B cell (primary cell): ENCODE data around the gene NRF1. TPM values are rescaled to one million over a fixed set of nuclear protein-coding genes. Genes with fewer than 3 reads are reported as not detected.

Source experiments
- ATAC-seq: fragments of 200-7000 bp; cut with Tn5 transposase; one replicate; pipeline ENCODE4 v1.10.0; 2021; ENCODE audit warnings: low read depth, mild to moderate bottlenecking, moderate number of reproducible peaks, moderate library complexity
- CTCF ChIA-PET: fragments of 350-600 bp; sonication (Branson Sonifier 250); formaldehyde crosslinking; loops from one replicate; lab custom pipeline; 2021; ENCODE audit warnings: antibody characterized with exemption, inconsistent platforms; lab: Charles Lee
- POLR2A ChIA-PET: fragments of 350-600 bp; sonication (Branson Sonifier 250); formaldehyde crosslinking; loops from one replicate; lab custom pipeline; 2021; ENCODE audit warnings: antibody characterized with exemption; lab: Charles Lee
- DNase-seq: peaks from one replicate; pipeline ENCODE4 v3.0.0; 2013
- H2AFZ ChIP-seq: 2 replicates; pipeline ENCODE4 v1.6.1; 2012; ENCODE audit warnings: mild to moderate bottlenecking, low read depth, low read length; ENCODE audit not compliant: insufficient read depth, poor library complexity, severe bottlenecking
- H3K27ac ChIP-seq, 2 donors: 1 replicate in 1 of 2; 2 replicates in 1 of 2; pipeline ENCODE4 v1.5.1; 2012 to 2013; ENCODE audit warnings: low read length in 2 of 2, mild to moderate bottlenecking in 2 of 2, moderate library complexity in 1 of 2
- H3K27me3 ChIP-seq, 4 experiments: fragments of 200-600 bp in 1 of 4; sonication (generic) in 1 of 4; replicated peaks in 1 of 4; 1 replicate in 2 of 4; 2 replicates in 2 of 4; pipeline versions ENCODE4 v1.6.1 to v1.7.0; 2013 to 2016; ENCODE audit warnings: low read length in 3 of 4, mild to moderate bottlenecking in 2 of 4, mixed read lengths in 1 of 4, moderate library complexity in 1 of 4; ENCODE audit not compliant: insufficient read depth in 4 of 4, control insufficient read depth in 3 of 4; ENCODE audit errors: control extremely low read depth in 1 of 4
- H3K36me3 ChIP-seq, 2 experiments: replicated peaks in 1 of 2; 1 replicate in 1 of 2; 2 replicates in 1 of 2; pipeline versions ENCODE4 v1.6.1 to v1.7.1; 2013; ENCODE audit warnings: low read length in 1 of 2; ENCODE audit not compliant: insufficient read depth in 2 of 2, control insufficient read depth in 1 of 2; ENCODE audit errors: control extremely low read depth in 1 of 2, extremely low read depth in 1 of 2
- H3K4me1 ChIP-seq, 2 donors: fragments of 200-600 bp in 1 of 2; sonication (generic) in 1 of 2; 1 replicate in 1 of 2; 2 replicates in 1 of 2; pipeline versions ENCODE4 v1.5.1 to v1.6.1; 2013 to 2017; ENCODE audit warnings: low read length in 2 of 2; ENCODE audit not compliant: control insufficient read depth in 2 of 2, insufficient read depth in 2 of 2
- H3K4me2 ChIP-seq: replicated peaks from 2 replicates; pipeline ENCODE3; 2012; ENCODE audit warnings: mild to moderate bottlenecking, low read depth, low read length; ENCODE audit not compliant: poor library complexity, severe bottlenecking
- H3K4me3 ChIP-seq, 5 experiments: fragments of 200-600 bp in 1 of 5; sonication (generic) in 1 of 5; 1 replicate in 3 of 5; 2 replicates in 2 of 5; pipeline versions ENCODE4 v1.5.1 to v1.7.0; 2011 to 2016; ENCODE audit warnings: low read length in 4 of 5, mild to moderate bottlenecking in 4 of 5, low read depth in 2 of 5, control low read depth in 1 of 5, moderate library complexity in 1 of 5; ENCODE audit not compliant: insufficient read depth in 1 of 5; ENCODE audit errors: control extremely low read depth in 1 of 5, extremely low read depth in 1 of 5
- H3K79me2 ChIP-seq: fragments of 200-600 bp; sonication (generic); one replicate; pipeline ENCODE4 v1.6.0; 2016; ENCODE audit warnings: low read length; ENCODE audit not compliant: control insufficient read depth, insufficient read depth
- H3K9ac ChIP-seq: fragments of 200-600 bp; sonication (generic); 2 replicates; pipeline ENCODE4 v1.6.1; 2017; ENCODE audit warnings: mild to moderate bottlenecking, low read length, moderate library complexity
- H3K9me3 ChIP-seq, 3 donors: one replicate each; pipeline versions ENCODE4 v1.6.1 to v1.7.1; 2013; ENCODE audit warnings: low read length in 2 of 3; ENCODE audit not compliant: control insufficient read depth in 2 of 3, insufficient read depth in 1 of 3; ENCODE audit errors: control extremely low read depth in 1 of 3
- H4K20me1 ChIP-seq: 2 replicates; pipeline ENCODE4 v1.6.0; 2012; ENCODE audit warnings: mild to moderate bottlenecking, low read length; ENCODE audit not compliant: insufficient read depth, control insufficient read depth, poor library complexity, severe bottlenecking
- H3K27ac Mint-ChIP-seq: one replicate; pipeline ENCODE4 v1.8.0; 2021; ENCODE audit warnings: mixed read lengths
- H3K27me3 Mint-ChIP-seq: one replicate; pipeline ENCODE4 v1.8.0; 2021; ENCODE audit warnings: mixed read lengths
- H3K4me1 Mint-ChIP-seq: one replicate; pipeline ENCODE4 v1.8.0; 2021; ENCODE audit warnings: mixed read lengths
- H3K4me3 Mint-ChIP-seq: one replicate; pipeline ENCODE4 v1.8.0; 2021; ENCODE audit warnings: mixed read lengths
- H3K9me3 Mint-ChIP-seq: one replicate; pipeline ENCODE4 v1.8.0; 2022; ENCODE audit warnings: mixed read lengths; ENCODE audit not compliant: insufficient read depth
- CTCF ChIP-seq: fragments of 200-600 bp; IDR thresholded peaks from one replicate; pipeline ENCODE4 v1.8.0; 2022; ENCODE audit warnings: antibody characterized with exemption, mild to moderate bottlenecking
- EZH2 ChIP-seq: IDR thresholded peaks from 2 replicates; pipeline ENCODE4 v1.6.1; 2012; ENCODE audit warnings: borderline replicate concordance, low read depth, mild to moderate bottlenecking, moderate library complexity, low read length; ENCODE audit not compliant: insufficient read depth, poor library complexity, severe bottlenecking
- WGBS: methylation state at CpG from one replicate; pipeline ENCODE4 v1.1.5; 2013; ENCODE audit warnings: missing lambda C conversion rate; ENCODE audit not compliant: insufficient coverage; 5-methylcytosine and 5-hydroxymethylcytosine counted together
- intact Hi-C: fragments of 100-400 bp; cut with micrococcal nuclease; formaldehyde crosslinking; loops from one replicate; pipeline ENCODE4 v1.10.0; 2022
- polyA plus RNA-seq: library from polyadenylated mRNA; depleted of rRNA; stranded (reverse); fragments of >200 nt; gene quantifications from 2 replicates; pipeline ENCODE4 v1.2.3, GENCODE V29; 2012
- total RNA-seq, 2 donors: library from RNA; stranded (reverse); fragments of 120-200 nt in 1 of 2; gene quantifications; 1 replicate in 1 of 2; 2 replicates in 1 of 2; pipeline versions ENCODE4 v1.2.3 to v1.2.4, GENCODE V29; 2013 to 2022

NRF1 gene
- total and polyA plus RNA-seq, 2 donors (not counting 1 experiment from before 2014, with no cell fraction given), result 19.6 to 53.0 TPM

- H3K4me1 Mint-ChIP-seq, result peaks cover 69% of the 10 kb centered on the region
- TF ChIP-seq CTCF (peak; percentile 6), EZH2 (no peak)
- Histone ChIP-seq H3K4me2 (peak overlapping the region; percentile 95), H3K9ac (peak overlapping the region; percentile 95), H4K20me1 (peaks cover 48% of the 10 kb centered on the region), H3K4me1 (peaks cover 46 to 50% of the 10 kb centered on the region in 2 donors), H3K79me2 (peaks cover 75% of the 10 kb centered on the region), H3K36me3 (peaks cover 0 to 8% of the 10 kb centered on the region in 2 experiments), H3K27me3 (no peaks in the 10 kb centered on the region), H3K9me3 (no peaks in the 10 kb centered on the region), H2AFZ (no peak overlapping the region), H3K4me3 (peak overlapping the region; percentile 70 to 97 (median 84)), H3K27ac (peak overlapping the region in 1 of 2 donors; percentile 87)
- no peaks in the 10 kb centered on the region for H3K27me3 Mint-ChIP-seq
- DNase-seq (no peak), ATAC-seq (no peak)
- H3K27ac Mint-ChIP-seq, result peak overlapping the region; percentile 95
- 33% methylated on average over 3 of the region's 5 CpGs for whole genome bisulfite sequencing
- H3K9me3 Mint-ChIP-seq, result no peaks in the 10 kb centered on the region
- ChIA-PET CTCF (interaction anchor here (0.7 to 2.0 kb wide), 8 partner anchors 9 to 476 kb away, joined by 3 to 9 read pairs (median 3); no protein-coding TSS in a partner anchor), POLR2A (no interaction called here)
- intact Hi-C loops, result loop anchor here (5.0 kb wide), 1 partner anchor 339 kb away; the partner anchor contains the start of gene UBE2H
- H3K4me3 Mint-ChIP-seq, result peak overlapping the region; percentile 95
These were observed 1.5 kb downstream of the NRF1 start for GRCh38 chr7:129613016-129613337.

GRCh38 chr7:129615018-129615417 lies 3.5 kb downstream of the NRF1 start:
- Histone ChIP-seq H3K36me3 (no peaks in the 10 kb centered on the region), H3K4me2 (peak overlapping the region; percentile 10), H2AFZ (no peak overlapping the region), H3K9ac (no peak overlapping the region), H3K9me3 (no peaks in the 10 kb centered on the region), H3K4me3 (peak overlapping the region in 1 of 5 experiments; percentile 3), H4K20me1 (peaks cover 65% of the 10 kb centered on the region), H3K27me3 (no peaks in the 10 kb centered on the region), H3K79me2 (peaks cover 89% of the 10 kb centered on the region), H3K27ac (peak overlapping the region in 1 of 2 donors; percentile 59), H3K4me1 (peaks cover 46 to 50% of the 10 kb centered on the region in 2 donors)
- intact Hi-C loops, result no loop called here
- peak overlapping the region; percentile 5 for H3K4me3 Mint-ChIP-seq
- DNase-seq (peak; percentile 37), ATAC-seq (no peak)
- peak overlapping the region; percentile 28 for H3K27ac Mint-ChIP-seq
- TF ChIP-seq CTCF (no peak), EZH2 (no peak)
- H3K27me3 Mint-ChIP-seq, result no peaks in the 10 kb centered on the region
- no CpG with 5 or more reads among the region's 1 CpG for WGBS
- POLR2A ChIA-PET, result interaction anchor here (0.5 kb wide), 1 partner anchor 396 kb away, joined by 6 read pairs; no protein-coding TSS in a partner anchor
- CTCF ChIA-PET, result interaction anchor here (0.9 to 2.3 kb wide), 5 partner anchors 9 to 247 kb away, joined by 3 to 8 read pairs (median 5); no protein-coding TSS in a partner anchor
- H3K4me1 Mint-ChIP-seq, result peaks cover 66% of the 10 kb centered on the region
- H3K9me3 Mint-ChIP-seq, result no peaks in the 10 kb centered on the region
